ENCODE measurements around the gene RPN1. TPM values are rescaled to one million over a fixed set of nuclear protein-coding genes. Genes with fewer than 3 reads are reported as not detected.

The RPN1 gene
- total RNA-seq, 2 donors from 2014 or later: 155 to 179 TPM

DNA sequence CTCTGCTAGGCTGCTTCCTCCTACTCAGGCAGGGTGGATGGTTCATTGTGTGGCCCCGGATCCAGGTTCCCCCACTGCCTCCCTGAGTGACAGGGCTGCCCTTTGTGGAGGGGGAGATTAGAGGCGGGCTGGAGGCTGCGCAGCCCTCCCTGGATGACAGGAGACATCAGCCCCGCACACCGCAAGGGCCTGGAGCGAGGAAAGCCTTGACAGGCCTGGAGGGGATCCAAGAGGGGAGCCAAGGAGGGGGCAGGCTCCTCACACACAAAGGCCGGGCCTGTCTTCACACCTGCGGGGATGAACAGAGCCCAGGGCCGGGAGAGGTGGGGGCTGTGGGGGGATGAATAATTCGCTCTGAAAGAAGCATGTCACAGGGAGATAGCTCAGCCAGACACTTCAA is 72.9 kb downstream of the RPN1 start:
- Mint-ChIP-seq H3K4me1 (ENCODE audit: low read depth) (peaks cover 18% of the 10 kb centered on the region), H3K27me3 (ENCODE audit: low read depth) (peaks cover 18% of the 10 kb centered on the region), H3K27ac (no peak overlapping the region), H3K9me3 (peaks cover 0 to 3% of the 10 kb centered on the region in 2 donors), H3K4me3 (no peak overlapping the region), H3K36me3 (ENCODE audit: insufficient read depth in 2 of 2) (no peaks in the 10 kb centered on the region)
- DNase-seq: no peak
- ATAC-seq (replicated peaks in 1 of 2): no peak

DNA sequence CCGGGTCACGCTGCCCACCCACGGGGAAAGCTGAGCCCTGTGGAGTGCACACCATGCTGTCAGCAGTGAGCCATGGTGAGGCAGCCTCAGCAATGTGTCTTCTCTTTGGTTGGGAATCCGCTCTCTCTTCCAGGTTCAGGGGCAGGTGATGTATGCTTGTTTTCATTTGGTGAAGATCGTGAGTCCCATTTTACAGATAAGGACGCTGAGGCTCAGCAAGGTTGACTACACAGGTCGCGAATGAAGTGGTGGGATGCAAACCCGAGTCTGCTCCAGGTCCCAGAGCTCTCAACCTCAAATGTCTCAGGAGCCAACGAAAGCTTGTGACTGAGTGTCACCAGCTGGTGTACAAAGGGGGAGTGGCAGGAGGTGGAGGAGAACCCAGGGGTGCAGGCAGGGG is 74.3 kb downstream of the RPN1 start:
- no peak overlapping the region for H3K27ac Mint-ChIP-seq
- DNase-seq: no peak
- no peak overlapping the region for H3K4me3 Mint-ChIP-seq
- no peak for ATAC-seq (replicated peaks in 1 of 2)
- H3K4me1 Mint-ChIP-seq (ENCODE audit: low read depth): peaks cover 24% of the 10 kb centered on the region
- peaks cover 16% of the 10 kb centered on the region for H3K27me3 Mint-ChIP-seq (ENCODE audit: low read depth)
- H3K9me3 Mint-ChIP-seq: peaks cover 0 to 3% of the 10 kb centered on the region in 2 donors
- no peaks in the 10 kb centered on the region for H3K36me3 Mint-ChIP-seq (ENCODE audit: insufficient read depth in 2 of 2)

DNA sequence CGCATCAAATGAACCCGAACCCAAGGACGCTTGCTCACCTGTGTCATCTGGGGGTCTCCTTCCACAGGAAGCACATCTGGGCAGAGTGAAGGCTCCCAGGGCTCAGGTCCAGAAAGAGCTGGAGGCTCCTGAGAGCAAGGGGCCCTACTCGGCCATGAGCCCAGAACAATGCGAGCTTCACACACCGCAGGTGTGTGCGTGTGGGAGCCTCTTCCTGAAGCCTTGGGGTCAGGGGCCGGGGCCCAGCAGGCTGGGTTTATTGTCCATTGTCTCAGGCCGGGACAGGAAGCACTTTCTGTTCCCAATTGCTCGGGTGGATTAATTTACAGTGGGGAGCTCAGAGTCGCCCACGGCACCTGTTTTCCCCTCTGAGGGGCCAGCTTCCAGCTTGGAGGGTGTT is 74.8 kb downstream of the RPN1 start:
- ATAC-seq (replicated peaks in 1 of 2): no peak
- Mint-ChIP-seq H3K9me3 (peaks cover 0 to 3% of the 10 kb centered on the region in 2 donors), H3K27me3 (ENCODE audit: low read depth) (peaks cover 21% of the 10 kb centered on the region), H3K27ac (no peak overlapping the region), H3K4me1 (ENCODE audit: low read depth) (peaks cover 24% of the 10 kb centered on the region), H3K36me3 (ENCODE audit: insufficient read depth in 2 of 2) (no peaks in the 10 kb centered on the region), H3K4me3 (no peak overlapping the region)
- no peak for DNase-seq

DNA sequence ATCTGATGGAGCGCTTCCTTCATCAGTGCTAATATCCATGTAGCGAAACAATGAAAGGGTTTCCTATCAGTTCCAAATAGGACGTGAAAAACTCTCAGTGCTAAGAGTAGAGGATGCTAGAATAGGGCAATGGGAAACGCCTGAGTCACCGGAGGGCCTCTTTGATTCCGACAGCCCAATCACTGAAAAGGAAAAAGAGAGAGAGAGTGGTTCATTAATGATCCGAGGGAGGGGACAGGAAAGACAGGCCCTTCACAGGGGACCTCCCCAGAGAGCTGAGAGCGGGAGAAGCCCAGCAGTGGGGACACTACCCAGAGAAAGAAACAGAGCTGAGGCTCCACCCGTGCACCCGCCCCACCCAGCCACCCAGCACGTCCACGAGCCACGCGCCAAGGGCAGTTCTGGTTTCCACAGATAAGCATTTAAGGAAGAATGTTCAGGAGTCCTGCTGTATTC is 76.9 kb downstream of the RPN1 start:
- no peak overlapping the region for H3K27ac Mint-ChIP-seq
- no peaks in the 10 kb centered on the region for H3K36me3 Mint-ChIP-seq (ENCODE audit: insufficient read depth in 2 of 2)
- no peak for DNase-seq
- H3K4me1 Mint-ChIP-seq (ENCODE audit: low read depth): peaks cover 24% of the 10 kb centered on the region
- peaks cover 27% of the 10 kb centered on the region for H3K27me3 Mint-ChIP-seq (ENCODE audit: low read depth)
- peak overlapping the region in 1 of 2 donors; percentile 61 for H3K4me3 Mint-ChIP-seq
- ATAC-seq (replicated peaks in 1 of 2): no peak
- H3K9me3 Mint-ChIP-seq: no peaks in the 10 kb centered on the region

DNA sequence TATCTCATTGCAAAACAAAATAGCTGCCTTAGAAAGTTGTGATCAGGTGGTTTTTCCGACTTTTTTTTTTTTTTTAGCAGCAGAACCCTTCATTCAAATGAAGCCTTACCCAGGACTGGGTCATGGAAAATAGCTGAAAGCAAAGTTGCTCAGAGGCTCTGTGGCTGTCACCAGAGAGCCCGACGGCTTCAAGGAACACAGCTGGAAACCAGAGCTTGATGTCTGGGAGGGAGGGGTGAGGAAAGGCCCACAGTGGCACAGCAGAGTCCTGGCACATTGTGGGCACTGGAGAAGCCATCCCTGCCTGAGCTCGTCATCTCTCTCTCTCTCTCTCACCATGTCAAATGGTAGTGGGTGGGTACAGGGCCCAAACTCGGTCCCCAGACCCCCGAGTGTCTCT is 77.5 kb downstream of the RPN1 start:
- H3K27ac Mint-ChIP-seq: no peak overlapping the region
- H3K4me1 Mint-ChIP-seq (ENCODE audit: low read depth): peaks cover 24% of the 10 kb centered on the region
- DNase-seq (no peak), ATAC-seq (replicated peaks in 1 of 2) (peak; percentile 20 to 47)
- H3K27me3 Mint-ChIP-seq (ENCODE audit: low read depth): peaks cover 27% of the 10 kb centered on the region
- no peaks in the 10 kb centered on the region for H3K36me3 Mint-ChIP-seq (ENCODE audit: insufficient read depth in 2 of 2)
- H3K9me3 Mint-ChIP-seq: no peaks in the 10 kb centered on the region
- H3K4me3 Mint-ChIP-seq: peak overlapping the region; percentile 31 to 61

DNA sequence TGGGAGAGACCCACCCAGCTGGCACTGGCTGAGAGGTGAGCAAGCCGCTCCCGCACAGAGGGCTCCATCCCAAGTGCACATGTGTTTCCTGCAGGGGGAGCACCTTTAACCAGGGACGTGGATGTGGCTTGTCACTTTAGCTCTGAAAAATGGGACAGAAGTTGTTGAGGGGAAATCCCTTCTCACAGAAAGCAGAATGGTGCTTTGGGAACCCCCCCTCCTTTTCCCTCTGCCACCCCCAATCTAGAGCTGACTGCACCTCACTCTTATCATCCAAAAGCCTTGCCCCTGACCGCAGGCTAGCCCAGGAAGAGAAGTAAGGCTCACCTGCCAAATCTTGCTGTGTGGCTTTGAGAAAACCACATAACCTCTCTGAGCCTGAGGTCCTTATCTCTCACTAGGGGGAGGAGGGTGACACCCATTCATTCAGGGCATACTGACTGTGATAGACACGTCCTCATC is 77.9 kb downstream of the RPN1 start:
- Mint-ChIP-seq H3K27me3 (ENCODE audit: low read depth) (peaks cover 27% of the 10 kb centered on the region), H3K27ac (no peak overlapping the region), H3K4me1 (ENCODE audit: low read depth) (peaks cover 24% of the 10 kb centered on the region), H3K4me3 (peak overlapping the region; percentile 10 to 61), H3K9me3 (no peaks in the 10 kb centered on the region), H3K36me3 (ENCODE audit: insufficient read depth in 2 of 2) (no peaks in the 10 kb centered on the region)
- ATAC-seq (replicated peaks in 1 of 2) (peak; percentile 75 to 83), DNase-seq (peak; percentile 27 to 44)

DNA sequence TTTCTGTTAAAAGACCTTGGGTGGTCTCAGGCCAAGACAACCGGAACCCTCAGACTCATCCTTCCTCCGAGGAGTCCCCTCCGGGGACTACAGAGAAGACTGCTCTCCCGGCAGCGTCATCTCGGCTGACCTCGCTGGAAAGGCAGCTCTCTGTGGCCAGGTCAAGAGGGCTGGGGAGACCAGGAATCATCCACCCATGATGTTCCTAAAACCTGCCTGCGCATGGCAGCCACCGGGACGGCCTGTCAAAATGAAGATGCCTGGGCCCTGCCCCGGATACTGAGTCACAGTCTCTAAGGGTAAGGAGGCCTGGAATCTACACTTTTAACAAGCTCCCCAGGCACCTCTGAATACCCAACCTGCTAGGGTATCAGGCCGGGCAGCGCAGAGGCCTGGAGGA is 78.6 kb downstream of the RPN1 start:
- H3K4me1 Mint-ChIP-seq (ENCODE audit: low read depth): peaks cover 24% of the 10 kb centered on the region
- no peak overlapping the region for H3K27ac Mint-ChIP-seq
- H3K9me3 Mint-ChIP-seq: no peaks in the 10 kb centered on the region
- peaks cover 27% of the 10 kb centered on the region for H3K27me3 Mint-ChIP-seq (ENCODE audit: low read depth)
- no peak for DNase-seq
- H3K4me3 Mint-ChIP-seq: no peak overlapping the region
- no peak for ATAC-seq (replicated peaks in 1 of 2)
- H3K36me3 Mint-ChIP-seq (ENCODE audit: insufficient read depth in 2 of 2): no peaks in the 10 kb centered on the region

Other genes with a start within 250 kb of the RPN1 start
- gene DNAJB8, start 183.9 kb downstream of the RPN1 start, total RNA-seq: not detected
- 1 to 10 TPM; 2.9 to 4.1 TPM for gene GATA2, start 157.6 kb downstream of the RPN1 start, total RNA-seq
- 100 to 1,000 TPM; 204 to 206 TPM for gene RAB7A, start 75.4 kb upstream of the RPN1 start, total RNA-seq
- 10 to 100 TPM; 21.9 to 30.0 TPM for gene ACAD9, start 228.8 kb upstream of the RPN1 start, total RNA-seq